ENCODE results near the gene SNAPC4. TPM values are rescaled to one million over a fixed set of nuclear protein-coding genes. Genes with fewer than 3 reads are reported as not detected.

The SNAPC4 gene, protein sequence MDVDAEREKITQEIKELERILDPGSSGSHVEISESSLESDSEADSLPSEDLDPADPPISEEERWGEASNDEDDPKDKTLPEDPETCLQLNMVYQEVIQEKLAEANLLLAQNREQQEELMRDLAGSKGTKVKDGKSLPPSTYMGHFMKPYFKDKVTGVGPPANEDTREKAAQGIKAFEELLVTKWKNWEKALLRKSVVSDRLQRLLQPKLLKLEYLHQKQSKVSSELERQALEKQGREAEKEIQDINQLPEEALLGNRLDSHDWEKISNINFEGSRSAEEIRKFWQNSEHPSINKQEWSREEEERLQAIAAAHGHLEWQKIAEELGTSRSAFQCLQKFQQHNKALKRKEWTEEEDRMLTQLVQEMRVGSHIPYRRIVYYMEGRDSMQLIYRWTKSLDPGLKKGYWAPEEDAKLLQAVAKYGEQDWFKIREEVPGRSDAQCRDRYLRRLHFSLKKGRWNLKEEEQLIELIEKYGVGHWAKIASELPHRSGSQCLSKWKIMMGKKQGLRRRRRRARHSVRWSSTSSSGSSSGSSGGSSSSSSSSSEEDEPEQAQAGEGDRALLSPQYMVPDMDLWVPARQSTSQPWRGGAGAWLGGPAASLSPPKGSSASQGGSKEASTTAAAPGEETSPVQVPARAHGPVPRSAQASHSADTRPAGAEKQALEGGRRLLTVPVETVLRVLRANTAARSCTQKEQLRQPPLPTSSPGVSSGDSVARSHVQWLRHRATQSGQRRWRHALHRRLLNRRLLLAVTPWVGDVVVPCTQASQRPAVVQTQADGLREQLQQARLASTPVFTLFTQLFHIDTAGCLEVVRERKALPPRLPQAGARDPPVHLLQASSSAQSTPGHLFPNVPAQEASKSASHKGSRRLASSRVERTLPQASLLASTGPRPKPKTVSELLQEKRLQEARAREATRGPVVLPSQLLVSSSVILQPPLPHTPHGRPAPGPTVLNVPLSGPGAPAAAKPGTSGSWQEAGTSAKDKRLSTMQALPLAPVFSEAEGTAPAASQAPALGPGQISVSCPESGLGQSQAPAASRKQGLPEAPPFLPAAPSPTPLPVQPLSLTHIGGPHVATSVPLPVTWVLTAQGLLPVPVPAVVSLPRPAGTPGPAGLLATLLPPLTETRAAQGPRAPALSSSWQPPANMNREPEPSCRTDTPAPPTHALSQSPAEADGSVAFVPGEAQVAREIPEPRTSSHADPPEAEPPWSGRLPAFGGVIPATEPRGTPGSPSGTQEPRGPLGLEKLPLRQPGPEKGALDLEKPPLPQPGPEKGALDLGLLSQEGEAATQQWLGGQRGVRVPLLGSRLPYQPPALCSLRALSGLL (N-terminal part only)
- total RNA-seq, result 10 to 100 TPM in 1 of 4 donors, 1 to 10 TPM in 3; 2.6 to 10.8 (median 5.1) TPM
- 10 to 100 TPM in 1 of 3 donors, 1 to 10 TPM in 2; 1.4 to 10.4 (median 1.8) TPM for polyA plus RNA-seq

DNA sequence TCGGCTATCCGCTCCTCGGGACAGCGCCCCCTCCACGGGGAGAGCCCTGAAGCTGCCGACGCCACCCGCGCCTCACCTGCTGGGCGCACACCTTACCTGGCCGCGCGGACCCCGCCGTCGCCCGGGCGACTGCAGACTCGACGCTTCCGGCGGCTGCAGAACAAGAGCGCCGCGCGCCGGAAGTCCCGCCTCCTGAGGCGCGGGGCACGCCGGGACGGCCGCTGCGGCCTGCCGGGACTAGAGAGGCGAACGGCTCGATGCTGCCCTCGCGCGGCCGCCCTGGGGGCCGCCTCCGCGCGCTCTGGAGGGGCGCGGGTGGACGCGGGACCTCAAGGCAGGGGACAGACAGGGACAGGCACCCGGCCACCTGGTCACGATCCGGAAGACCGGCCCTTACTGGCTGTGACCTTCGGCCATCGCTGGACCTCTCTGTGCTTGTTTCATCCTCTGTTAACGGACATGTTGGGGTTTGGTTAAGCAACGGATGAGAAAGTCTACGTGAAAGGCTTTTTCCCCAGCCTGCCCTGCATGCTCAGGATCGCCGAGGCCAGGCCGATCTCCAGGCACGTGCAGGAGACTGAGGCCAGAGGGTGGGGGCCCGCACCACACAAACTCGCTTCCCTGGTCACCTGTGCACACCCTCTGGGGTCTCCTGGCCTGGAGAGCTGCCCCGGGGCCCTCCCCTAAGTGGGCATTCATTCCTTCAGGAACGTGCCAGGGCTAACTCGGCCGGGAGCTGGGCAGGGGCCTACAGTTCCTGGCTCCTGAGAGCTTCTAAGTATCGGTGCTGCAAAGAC is at the start of gene SNAPC4:
SNAPC4 (minus strand) TSS at position 133 of the 797 bp plus-strand sequence. CDS start 1,742 bp downstream, outside the sequence.
- no peaks in the 10 kb centered on the region for H3K9me3 ChIP-seq
- peak within 1 kb of the TSS; percentile 44 to 76 (median 65) for H3K27ac ChIP-seq
- no peaks in the 10 kb centered on the region for H3K27me3 ChIP-seq
- peaks cover 0 to 29% (median 21%) of the 10 kb centered on the region in 4 donors for H3K4me1 ChIP-seq
- DNase-seq, result peak; percentile 91
- 4 to 7% methylated on average over 71 of the region's 71 CpGs for WGBS, 2 donors
- H3K4me3 ChIP-seq, result peak within 1 kb of the TSS; percentile 70 to 99 (median 94)
- intact Hi-C loops (cut with DNase I), result loop anchor here (1.0 kb wide), 2 partner anchors 37 to 61 kb away; partner anchors contain the start of gene DNLZ
- H3K36me3 ChIP-seq, result peaks cover 6 to 56% (median 18%) of the 10 kb centered on the region in 4 donors
- TF ChIP-seq POLR2A (IDR thresholded peaks at IDR 0.05) (peak; percentile 12 to 32), POLR2AphosphoS5 (IDR thresholded peaks at IDR 0.05) (peak in 3 of 4 donors; percentile 31 to 71 (median 71)), EP300 (IDR thresholded peaks at IDR 0.05) (no peak)
- TF ChIP-seq, protein P1, sequence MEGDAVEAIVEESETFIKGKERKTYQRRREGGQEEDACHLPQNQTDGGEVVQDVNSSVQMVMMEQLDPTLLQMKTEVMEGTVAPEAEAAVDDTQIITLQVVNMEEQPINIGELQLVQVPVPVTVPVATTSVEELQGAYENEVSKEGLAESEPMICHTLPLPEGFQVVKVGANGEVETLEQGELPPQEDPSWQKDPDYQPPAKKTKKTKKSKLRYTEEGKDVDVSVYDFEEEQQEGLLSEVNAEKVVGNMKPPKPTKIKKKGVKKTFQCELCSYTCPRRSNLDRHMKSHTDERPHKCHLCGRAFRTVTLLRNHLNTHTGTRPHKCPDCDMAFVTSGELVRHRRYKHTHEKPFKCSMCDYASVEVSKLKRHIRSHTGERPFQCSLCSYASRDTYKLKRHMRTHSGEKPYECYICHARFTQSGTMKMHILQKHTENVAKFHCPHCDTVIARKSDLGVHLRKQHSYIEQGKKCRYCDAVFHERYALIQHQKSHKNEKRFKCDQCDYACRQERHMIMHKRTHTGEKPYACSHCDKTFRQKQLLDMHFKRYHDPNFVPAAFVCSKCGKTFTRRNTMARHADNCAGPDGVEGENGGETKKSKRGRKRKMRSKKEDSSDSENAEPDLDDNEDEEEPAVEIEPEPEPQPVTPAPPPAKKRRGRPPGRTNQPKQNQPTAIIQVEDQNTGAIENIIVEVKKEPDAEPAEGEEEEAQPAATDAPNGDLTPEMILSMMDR (IDR thresholded peaks at IDR 0.05), result peak; percentile 49 to 95 (median 62)

DNA sequence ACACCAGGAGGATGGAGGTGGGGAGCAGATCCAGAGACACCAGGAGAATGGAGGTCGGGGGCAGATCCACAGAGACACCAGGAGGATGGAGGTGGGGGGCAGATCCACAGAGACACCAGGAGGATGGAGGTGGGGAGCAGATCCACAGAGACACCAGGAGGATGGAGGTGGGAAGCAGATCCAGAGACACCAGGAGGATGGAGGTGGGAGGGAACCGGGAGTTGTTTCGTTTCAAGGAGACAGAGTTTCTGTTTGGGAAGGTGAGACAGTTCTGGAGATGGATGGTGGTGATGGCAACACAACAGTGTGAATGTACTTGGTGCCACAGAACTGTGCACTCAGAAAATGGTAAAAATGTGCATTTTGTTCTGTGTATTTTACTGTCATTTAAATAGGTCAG is 48.7 kb upstream of the SNAPC4 start:
- H3K9me3 ChIP-seq, result no peaks in the 10 kb centered on the region
- intact Hi-C loops (cut with DNase I), result no loop called here
- no peak overlapping the region for H3K4me3 ChIP-seq
- DNase-seq, result no peak
- H3K27me3 ChIP-seq, result no peaks in the 10 kb centered on the region
- no peaks in the 10 kb centered on the region for H3K4me1 ChIP-seq
- peaks cover 49 to 97% (median 66%) of the 10 kb centered on the region in 4 donors for H3K36me3 ChIP-seq
- 92% methylated on average over 3 of the region's 3 CpGs for WGBS, 2 donors
- TF ChIP-seq EP300 (IDR thresholded peaks at IDR 0.05) (no peak), POLR2AphosphoS5 (IDR thresholded peaks at IDR 0.05) (no peak), POLR2A (IDR thresholded peaks at IDR 0.05) (no peak)
- TF ChIP-seq, protein P1 (IDR thresholded peaks at IDR 0.05), result no peak
- no peak overlapping the region for H3K27ac ChIP-seq

DNA sequence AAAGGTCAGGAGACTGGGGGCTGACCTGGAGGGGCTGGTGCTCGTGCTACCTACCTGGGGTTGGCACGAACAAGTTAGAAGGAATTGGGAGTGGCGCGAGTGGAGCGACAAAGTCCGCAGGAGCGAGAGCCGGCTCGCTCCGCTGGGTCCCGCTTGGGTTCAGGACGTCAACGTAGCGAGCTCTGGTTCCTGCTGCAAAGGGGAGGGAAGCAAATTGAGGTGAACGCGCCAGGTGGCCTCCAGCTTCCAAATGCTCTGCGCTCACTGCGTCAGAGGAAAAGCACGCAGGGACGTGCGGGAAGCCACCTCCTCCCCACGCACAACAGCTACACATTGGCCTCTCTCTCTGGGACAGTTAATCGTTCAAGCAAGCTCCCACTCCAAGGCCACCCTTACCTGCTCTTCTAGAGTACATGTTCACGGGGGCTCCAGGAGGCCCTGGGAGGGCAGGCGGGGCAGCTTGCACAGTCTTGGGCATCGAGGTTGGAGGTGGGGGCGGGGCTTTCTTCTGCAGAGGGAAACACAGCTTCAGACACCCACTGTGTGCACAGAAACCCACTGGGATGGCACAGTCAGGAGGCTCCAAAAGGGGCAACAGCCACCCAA is 47.3 kb upstream of the SNAPC4 start:
- intact Hi-C loops (cut with DNase I), result no loop called here
- no peak for TF ChIP-seq EP300 (IDR thresholded peaks at IDR 0.05)
- TF ChIP-seq, protein P1 (IDR thresholded peaks at IDR 0.05), result no peak
- TF ChIP-seq POLR2AphosphoS5 (IDR thresholded peaks at IDR 0.05), result no peak
- TF ChIP-seq POLR2A (IDR thresholded peaks at IDR 0.05), result no peak
- peaks cover 53 to 99% (median 70%) of the 10 kb centered on the region in 4 donors for H3K36me3 ChIP-seq
- no peaks in the 10 kb centered on the region for H3K9me3 ChIP-seq
- H3K27me3 ChIP-seq, result no peaks in the 10 kb centered on the region
- 95 to 96% methylated on average over 27 of the region's 27 CpGs for WGBS, 2 donors
- H3K4me3 ChIP-seq, result no peak overlapping the region
- H3K4me1 ChIP-seq, result no peaks in the 10 kb centered on the region
- H3K27ac ChIP-seq, result no peak overlapping the region
- DNase-seq, result no peak

Data from sigmoid colon (tissue), 7 donors.